Anterior cingulate cortex (tissue), 58 donors: Measurements from ENCODE around the gene DNAJA1.
A peak's percentile ranks its signal among the peaks of the same experiment; 100 is the strongest.

Source experiments
- DNase-seq, 58 donors: peaks; one replicate each; lab custom pipeline; 2025; lab: John Stamatoyannopoulos, UW

Gene DNAJA1

DNA sequence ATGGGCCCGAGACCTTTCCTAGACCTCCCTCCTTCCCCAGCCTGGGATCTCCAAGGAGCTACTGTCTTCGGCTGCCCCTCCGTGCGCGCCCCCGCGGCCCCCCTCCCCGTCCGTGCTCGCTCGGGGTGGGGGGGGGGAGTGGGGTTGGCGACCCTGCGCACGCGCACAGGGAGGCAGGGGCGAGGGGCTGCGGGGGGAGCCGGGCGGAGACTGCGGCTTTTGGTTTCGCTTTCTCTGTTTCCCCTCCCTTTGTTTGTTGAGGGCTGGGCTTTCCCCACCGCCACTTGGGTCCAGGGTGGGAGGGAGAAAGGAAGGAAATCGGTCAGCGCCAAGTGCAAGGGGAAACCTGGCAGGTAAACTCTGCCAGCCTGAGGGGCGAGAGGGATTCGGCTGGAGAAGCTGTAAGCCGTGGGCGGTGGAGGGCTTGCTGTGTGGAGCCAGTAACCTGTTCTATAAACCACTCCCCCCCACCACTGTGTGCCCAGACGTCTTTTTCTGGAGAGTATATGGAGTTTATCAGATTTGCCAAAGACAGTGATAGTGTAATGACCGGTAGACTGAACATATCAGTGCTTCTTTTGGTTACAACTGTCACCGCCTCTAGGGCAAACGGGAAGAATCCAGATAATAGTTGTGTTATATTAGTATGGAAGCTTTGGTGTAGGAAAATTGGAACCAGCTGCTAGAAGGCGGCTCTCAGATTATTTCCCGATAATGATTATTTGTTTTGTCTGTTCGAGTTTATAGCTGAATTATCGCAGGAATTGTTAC lies 684 bp downstream of the DNAJA1 start:
- DNase-seq: peak in 52 of 58 donors; percentile 25 to 86 (median 62)

DNA sequence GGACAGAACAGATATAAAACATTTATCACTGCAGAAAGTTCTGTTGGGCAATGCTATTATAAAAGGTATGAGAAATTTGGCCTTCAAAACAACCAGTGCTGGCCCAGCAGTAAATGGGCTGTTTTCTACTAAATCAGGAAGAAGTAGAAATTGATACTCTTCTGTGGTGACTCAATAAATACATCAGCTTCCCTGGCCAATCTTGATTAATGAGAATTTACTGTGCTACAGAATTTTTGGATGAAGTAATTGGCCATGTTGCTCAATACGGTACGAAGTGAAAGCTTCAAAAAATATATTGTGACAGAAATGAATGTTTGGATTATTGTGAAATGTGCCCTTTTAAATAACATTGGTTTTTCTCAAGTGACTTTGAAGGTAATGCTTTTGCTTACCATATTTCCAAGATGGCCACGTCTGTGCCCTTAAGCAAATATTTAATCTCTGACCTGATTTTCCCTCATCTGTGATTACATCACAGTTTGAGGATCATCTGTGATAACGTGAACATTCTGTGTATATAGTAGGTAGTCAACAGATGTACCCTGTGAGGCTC lies 4.2 kb downstream of the DNAJA1 start:
- DNase-seq: no peak

DNA sequence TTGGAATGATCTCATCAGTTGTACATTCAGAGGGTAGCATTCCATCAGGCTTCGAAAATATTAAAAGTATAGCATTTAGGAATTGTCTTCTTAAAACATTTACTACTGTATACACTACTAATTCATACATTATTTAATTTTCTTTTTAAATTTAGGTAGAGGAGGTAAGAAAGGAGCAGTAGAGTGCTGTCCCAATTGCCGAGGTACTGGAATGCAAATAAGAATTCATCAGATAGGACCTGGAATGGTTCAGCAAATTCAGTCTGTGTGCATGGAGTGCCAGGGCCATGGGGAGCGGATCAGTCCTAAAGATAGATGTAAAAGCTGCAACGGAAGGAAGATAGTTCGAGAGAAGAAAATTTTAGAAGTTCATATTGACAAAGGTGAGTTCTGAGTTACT lies 5.2 kb downstream of the DNAJA1 start:
- no peak for DNase-seq

DNA sequence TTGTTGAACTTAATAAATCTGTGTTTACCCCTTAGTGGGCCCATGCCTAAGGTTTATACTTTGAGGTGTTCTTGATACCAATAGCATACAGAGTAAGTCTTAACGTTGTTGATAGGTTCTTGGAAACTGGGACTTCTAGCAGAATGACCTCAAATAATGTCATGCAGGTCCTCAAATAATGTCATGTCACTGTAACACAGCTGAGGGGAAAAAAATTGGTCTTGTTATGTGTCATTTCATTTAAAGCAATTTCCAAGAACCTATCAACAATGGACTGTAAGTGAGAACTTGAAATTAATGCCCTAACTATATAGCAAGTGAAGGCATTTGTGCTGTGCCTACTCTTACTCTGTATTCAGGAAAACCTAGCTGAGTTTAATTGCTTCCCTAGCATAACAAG lies 7.2 kb downstream of the DNAJA1 start:
- no peak for DNase-seq

DNA sequence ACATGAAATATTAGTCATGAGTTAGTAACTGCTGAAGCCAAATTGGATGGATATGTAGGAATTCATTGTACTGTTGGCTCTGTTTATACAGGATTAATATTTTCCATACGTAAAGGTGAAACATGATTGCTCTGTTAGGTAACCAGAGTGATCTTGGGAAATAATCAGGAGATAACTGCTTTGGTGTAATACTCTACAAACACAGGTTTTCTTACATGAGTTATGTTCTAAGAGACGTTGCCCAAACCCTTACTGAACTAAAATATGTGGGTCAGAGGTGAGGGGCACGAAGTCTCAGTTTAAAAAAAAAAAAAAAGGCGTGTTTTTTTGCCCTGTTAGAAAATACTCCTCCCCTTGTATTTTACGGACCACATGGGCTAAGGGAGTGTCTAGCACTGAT lies 7.8 kb downstream of the DNAJA1 start:
- no peak for DNase-seq

DNA sequence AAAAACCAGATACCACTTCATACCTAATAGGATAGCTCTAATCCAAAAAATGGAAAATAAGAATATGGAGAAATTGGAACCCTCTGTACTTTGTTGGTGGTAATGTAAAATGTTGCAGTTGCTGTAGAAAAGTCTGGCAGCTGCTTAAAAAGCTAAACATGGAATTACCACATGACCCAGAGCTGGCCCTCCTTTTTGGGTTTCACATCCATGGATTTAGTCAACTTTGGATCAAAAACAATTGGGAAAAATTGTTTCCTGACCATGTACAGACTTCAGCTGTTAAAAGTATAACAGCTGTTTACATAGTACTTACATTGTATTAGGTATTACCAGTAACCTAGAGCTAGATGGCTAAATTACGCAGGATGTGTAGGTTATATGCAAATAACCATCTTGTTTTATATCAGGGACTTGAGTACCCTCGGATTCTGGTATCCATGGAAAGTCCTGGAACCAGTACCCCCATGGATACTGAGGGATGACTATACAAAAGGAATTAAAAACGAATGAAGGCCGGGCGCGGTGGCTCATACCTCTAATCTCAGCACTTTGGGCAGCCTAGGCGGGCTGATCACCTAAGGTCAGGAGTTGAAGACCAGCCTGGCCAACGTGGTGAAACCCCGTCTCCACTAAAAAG lies 15.8 kb downstream of the DNAJA1 start:
- DNase-seq: no peak

DNA sequence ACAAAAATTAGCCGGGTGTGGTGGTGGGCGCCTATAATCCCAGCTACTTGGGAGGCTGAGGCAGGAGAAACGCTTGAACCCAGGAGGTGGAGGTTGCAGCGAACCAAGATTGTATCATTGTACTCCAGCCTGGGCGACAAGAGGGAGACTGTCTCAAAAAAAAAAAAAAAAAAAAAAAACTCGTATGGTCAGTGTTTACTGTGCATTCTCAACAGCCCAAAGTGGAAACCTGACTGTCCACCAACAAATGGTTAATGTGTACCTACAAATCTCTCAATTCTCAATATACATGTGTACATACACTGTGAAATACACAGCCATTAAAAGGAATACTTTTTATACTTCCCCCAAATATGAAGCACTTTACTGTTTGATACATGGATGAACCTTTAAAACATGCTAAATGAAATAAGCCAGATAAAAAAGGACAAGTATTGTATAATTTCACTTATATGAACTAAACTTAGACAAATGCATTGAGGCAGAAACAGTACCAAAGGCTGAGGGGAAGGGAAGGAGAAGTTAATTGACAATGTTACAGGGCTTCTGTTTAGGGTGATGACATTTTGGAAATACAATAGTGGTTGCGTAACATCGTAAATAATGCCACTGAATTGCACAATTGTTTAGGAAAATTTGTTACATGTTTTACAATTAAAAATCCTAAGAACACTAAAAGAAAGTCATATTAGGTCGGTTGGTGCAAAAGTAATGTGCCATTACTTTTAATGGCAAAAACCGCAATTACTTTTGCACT lies 16.5 kb downstream of the DNAJA1 start:
- DNase-seq: no peak

DNA sequence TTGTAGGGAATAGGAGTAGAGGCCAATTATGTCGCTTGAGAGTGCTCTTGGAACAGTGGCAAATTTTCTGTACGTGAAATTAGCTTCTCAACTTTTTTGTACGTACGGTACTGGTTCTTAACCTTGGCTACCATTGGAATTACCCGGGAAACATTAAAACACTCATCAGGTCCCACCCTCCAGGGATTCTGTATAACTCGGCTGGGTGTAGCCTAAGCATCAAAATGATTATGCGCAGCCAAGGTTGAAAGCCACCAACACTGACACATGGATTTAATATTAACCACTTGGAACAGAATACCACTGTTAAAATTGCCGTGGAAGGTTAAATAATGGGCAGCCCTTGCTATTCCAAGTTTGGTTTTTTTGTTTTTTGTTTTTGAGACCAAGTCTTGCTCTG lies 17.4 kb downstream of the DNAJA1 start:
- no peak for DNase-seq

DNA sequence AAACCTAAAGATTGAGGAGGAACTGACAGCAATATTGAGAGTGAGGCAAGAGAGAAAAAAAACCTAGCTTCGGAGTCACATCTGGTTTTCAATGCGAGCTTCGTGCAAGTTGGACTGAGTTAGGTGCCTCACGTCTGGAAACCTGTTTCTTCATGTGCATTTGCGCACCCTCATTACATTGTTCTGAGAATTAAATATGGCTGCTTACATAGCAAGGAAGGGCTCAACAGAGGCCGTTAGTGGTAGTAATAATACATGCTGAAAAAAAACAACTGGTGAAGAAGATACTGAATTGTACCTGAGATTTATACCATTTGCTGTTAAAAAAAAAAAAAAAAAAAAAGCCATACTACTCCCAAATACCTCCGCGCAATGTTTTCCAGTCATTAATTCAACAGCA lies 18.6 kb downstream of the DNAJA1 start:
- peak in 1 of 58 donors; percentile 5 for DNase-seq

DNA sequence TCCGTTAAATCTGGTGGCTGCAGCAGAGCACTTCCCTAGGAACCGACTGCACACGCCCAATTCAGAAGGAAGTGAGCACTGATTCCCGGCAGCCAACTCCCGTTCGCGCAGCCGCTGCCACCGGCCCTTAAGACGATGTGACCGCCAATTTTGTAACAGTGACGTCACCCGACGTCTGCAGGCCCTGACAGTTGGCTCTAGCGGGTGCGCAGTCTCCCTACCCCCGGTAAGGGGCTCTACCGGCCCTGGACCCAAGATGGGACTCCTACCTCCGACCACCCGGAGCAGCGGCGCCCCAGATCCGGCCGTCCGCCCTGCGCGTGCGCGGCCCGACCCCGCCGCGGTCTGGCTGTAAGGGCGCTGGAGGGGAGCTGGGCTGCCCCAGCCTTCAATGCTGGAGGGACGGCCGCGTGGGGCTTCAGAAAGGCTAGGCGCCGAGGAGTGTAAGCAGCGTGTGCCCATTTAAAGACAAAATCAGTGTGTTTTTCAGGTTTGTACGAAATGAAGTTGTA lies 19.1 kb downstream of the DNAJA1 start:
- DNase-seq: peak in 57 of 58 donors; percentile 7 to 90 (median 67)

DNA sequence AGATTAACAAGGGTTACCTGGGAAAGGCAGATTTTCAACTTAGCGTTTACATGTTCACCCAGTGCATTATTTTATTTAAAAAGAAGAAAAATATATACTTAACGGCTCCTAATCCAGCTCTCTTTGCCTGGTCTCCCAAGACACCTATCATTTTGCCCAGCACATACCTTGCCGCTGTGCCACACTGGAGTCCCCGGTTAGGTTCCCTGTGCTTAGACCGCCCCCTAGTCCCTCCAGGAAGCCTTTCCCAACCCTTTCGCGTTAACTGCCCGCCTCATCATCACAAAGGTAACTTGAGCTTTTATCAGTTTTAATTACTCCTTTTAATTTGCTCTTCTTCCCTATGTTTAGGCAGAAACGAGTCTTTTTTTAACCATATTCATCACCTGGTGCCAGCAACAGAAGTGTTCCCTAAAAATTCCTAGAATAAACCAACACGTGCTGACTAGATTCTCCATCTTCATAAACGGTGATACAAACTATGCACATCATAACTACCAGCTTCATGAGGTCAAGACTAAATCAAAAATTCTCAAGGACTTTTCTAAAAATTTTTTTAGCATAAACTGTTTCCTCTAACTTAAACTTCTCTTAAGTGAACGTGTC lies 19.7 kb downstream of the DNAJA1 start:
- peak in 15 of 58 donors; percentile 4 to 38 (median 17) for DNase-seq

DNA sequence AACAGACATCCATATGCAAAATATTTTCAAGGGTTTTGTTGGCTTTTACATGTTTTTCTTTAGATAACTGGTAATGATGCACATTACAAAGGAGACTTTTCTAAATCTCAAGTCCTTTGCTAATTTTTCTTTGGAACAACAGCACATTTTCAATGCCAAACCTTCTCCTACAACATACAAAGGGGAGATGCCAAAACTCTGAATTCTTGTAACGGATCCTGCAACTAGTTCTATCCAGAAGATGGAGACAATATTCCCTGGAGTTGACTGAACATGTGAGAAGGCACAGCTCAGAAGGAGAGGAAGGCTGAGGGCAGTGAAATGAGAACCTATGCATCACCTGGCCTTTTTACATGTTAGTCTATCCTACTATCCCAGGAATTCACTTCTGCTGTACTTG lies 21.0 kb downstream of the DNAJA1 start:
- no peak for DNase-seq

DNA sequence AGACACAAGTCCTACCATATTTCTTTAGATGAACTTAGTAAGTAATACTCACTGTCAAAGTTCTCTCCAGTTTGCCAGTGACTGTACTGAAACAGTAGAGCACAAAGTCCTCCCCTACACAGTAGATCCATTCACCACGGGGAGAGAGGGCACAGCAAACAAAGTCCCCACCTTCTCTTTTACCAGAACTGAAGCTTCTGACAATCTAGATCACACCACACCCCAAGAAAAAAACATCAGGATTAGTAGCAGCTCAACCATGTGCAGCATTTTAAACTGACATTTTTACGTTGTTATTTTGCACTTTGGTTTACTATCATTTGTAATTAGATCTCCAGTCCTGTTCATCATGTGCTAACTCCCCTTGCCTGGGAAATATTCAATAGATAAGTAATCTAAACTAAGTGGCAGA lies 23.0 kb downstream of the DNAJA1 start:
- peak in 2 of 58 donors; percentile 1 to 2 for DNase-seq

DNA sequence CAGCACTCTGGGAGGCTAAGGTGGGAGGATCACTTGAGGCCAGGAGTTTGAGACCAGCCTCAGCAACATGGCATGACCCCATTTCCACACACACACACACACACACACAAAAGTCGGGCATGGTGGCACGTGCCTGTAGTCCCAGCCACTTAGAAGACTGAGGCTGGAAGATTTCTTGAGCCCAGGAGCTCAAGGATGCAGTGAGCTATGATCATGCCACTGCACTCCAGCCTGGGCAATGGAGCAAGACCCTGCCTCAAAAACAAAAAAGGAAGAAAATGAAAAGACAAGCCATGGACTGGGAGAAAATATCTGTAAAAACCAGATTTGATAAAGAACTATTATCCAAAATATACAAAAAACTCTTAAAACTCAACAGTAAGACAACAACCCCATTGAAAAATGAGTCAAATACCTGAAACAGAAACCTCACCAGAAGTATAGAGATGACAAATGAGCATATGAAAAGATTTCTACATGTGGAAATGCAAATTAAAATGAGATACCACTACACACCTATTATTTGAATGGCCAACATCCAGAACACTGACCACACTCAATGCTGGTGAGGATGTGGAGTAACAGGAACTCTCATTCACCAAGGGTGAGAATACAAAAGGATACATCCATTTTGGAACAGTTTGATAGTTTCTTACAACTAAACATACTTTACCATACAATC lies 24.7 kb downstream of the DNAJA1 start:
- DNase-seq: no peak

DNA sequence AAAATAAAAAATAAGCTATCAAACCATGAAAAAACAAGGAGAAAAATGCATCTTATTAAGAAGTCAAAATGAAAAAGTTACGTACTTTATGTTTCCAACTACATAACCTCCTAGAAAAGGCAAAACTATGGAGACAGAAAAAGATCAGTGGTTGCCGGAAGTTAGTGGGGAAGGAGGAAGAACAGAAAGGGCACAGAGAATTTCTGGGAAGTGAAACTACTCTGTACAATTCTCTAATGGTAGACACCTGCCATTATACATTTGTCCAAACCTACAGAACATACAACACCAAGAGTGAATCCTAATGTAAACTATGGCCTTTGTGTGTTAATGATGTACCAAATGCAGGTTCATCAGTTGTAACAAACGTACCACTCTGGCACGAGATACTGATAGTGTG lies 26.1 kb downstream of the DNAJA1 start:
- no peak for DNase-seq

DNA sequence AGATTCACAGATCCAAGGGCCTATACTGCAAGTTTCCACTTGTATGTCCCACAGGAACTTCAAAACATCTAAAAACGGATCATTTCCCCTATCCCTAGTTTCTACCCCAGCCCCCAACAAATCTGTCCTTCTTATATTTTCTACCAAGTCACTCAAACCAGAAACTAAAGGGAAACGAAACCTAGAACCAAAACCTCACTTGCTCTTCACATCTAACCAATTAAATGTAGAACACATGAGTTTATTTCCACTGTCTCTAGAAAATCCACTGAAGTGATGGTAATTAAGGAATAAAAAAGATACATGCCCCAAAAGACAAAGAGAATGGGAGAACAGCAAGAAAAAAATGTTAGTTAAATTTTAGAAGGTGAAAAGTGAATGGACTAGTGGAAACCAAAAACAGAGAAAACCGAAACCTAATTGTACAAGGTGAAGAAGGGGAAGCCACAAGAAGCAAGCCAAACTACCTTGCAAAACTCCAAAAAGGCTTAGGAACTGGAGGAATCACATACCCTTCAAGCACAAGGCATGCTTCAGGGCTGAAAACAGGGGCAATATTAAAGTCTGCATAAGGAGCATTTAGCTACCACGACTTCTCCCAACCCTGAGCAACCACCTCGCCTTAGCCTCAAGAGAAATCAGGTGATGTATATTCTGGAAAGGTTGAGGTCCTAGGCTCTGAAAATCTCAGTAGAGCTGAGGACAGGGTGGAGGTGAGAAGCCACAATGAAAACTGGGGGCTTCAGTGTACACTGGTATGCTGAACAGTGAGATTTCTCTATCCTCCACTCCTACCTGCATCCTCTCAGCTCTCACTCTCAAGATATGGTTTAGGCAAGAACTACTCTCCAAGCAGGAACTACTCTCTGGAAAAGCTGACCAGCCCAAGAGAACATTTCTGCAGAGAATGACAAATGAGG lies 40.3 kb downstream of the DNAJA1 start:
- DNase-seq: peak in 1 of 58 donors; percentile 13

DNA sequence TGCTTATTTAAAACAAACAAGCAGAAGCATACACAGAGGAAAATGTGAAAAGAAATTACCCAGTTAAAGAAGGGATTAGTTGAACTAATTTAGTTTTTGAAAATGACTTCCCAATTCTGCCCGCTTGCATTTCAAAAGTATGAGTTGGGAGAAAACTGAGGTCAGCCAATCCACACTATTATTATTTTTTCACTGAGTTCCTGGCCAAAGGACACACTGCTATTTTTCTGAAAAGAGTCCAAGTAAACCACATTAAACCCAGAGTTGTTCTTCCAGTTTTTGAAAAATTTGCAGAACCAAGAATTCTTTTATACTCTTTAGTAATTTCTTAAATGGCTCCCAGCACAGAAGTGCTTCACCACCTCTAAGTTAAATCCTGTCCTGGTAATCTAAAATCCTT lies 43.9 kb downstream of the DNAJA1 start:
- no peak for DNase-seq
